Cardiac fibroblast (primary cell): Measurements from ENCODE around the gene HS3ST1.

Experiments used
- DNase-seq, 2 donors: peaks; one replicate each; pipeline versions ENCODE4 v3.0.0 to v3.0.0-alpha.2; 2010; ENCODE audit warnings: low read depth in 2 of 2
- H3K4me3 ChIP-seq, 2 donors: replicated peaks in 1 of 2; 1 replicate in 1 of 2; 2 replicates in 1 of 2; pipeline ENCODE4 v1.5.1; 2011; ENCODE audit warnings: low read depth in 2 of 2, low read length in 2 of 2, mild to moderate bottlenecking in 2 of 2, moderate library complexity in 1 of 2
- CTCF ChIP-seq: IDR thresholded peaks from one replicate; pipeline ENCODE4 v1.5.1; 2011; ENCODE audit warnings: low read depth, mild to moderate bottlenecking, low read length, inconsistent platforms

Gene HS3ST1

GRCh38 chr4:11423465-11423864 is 5.2 kb downstream of the HS3ST1 start:
- TF ChIP-seq CTCF: no peak
- no peak overlapping the region for H3K4me3 ChIP-seq
- DNase-seq: peak in 1 of 2 donors; percentile 28

GRCh38 chr4:11421116-11421515 is 7.6 kb downstream of the HS3ST1 start:
- peak in 1 of 2 donors; percentile 13 for DNase-seq
- no peak for TF ChIP-seq CTCF
- H3K4me3 ChIP-seq: no peak overlapping the region

DNA sequence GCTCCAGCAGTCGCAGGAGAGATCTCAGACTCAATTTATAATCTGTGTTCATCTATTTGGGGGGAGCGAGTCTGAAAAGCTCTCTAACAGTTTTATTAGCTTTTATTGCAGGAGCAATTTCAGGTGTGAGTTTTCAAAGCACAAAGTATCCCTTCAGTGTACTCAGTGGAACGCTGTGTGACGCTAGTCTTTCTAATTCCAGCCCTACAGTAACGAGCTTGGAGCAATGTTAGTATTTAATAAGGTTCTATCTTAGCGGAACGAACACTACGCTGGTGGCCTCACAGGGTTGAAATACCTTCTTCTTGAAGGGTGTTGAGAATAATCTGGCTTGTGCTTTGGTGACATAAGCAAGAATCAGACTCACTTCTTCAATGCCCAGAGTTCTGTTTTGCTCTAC is 8.4 kb downstream of the HS3ST1 start:
- no peak for TF ChIP-seq CTCF
- no peak for DNase-seq

GRCh38 chr4:11418610-11419009 is 10.1 kb downstream of the HS3ST1 start:
- TF ChIP-seq CTCF: no peak
- no peak for DNase-seq
- no peak overlapping the region for H3K4me3 ChIP-seq

More for the DNA sequence above, 8.4 kb downstream of the HS3ST1 start:
- no peak overlapping the region for H3K4me3 ChIP-seq

DNA sequence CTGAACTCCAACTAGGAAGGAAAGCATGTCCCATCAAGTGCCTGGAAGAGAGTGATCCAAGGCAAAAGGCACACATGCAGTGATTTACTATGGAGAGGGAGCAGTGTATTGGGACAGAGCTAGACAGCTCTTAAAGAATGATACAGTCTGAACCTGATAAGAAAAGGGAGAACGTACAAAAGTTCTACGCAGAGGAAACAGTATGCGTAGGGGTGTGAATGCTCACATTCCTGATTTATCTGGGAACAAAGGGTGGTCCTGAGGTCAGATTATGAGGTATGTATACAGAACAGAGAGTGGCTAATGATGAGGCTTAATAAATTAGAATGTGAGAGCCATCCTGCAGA is 12.0 kb downstream of the HS3ST1 start:
- peak in 1 of 2 donors; percentile 79 for DNase-seq
- no peak for TF ChIP-seq CTCF
- H3K4me3 ChIP-seq: no peak overlapping the region

DNA sequence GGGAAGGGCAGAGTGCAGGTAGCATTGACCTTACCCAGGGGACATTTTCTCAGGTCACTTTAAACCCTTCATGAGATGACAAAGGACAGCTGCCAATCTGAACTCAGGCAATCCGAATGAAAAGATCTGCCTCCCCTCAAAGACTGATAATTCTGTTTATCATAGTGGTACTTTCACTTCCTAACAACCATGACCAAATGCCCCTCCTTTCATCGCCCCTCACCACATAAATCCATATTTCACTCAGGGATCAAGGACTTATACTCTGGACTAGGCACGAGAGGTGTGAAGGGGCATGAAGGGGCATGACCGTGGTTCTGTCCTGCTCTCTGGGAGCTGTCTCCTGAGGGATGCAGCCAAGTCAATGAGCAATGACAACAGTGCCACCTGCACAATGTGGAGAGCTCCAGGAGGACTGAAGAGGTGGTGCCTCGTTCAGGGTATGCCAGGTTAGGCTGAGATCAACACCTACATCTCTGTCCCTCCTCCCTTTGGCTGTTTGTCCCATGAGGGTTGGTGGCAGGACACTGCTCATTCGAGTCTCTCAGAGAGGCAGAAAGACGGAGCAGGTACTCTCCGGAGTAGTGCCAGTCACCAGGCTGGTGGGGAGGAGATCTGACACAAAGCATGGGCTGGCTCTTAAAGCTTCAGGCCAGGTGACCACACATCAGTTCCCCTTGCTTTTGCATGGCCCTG is 12.5 kb downstream of the HS3ST1 start:
- H3K4me3 ChIP-seq: no peak overlapping the region
- DNase-seq: no peak

More for the DNA sequence above, 12.5 kb downstream of the HS3ST1 start:
- no peak for TF ChIP-seq CTCF
